ENCODE data around the gene AP5Z1. TPM values are rescaled to one million over a fixed set of nuclear protein-coding genes. Genes with fewer than 3 reads are reported as not detected.
A peak's percentile ranks its signal among the peaks of the same experiment; 100 is the strongest.

Gene AP5Z1
- total RNA-seq, 1 experiment from 2014 or later: 15.7 TPM

GRCh38 chr7:4820405-4820966 lies 45.1 kb downstream of the AP5Z1 start:
- DNase-seq (ENCODE audit: low read depth): no peak

DNA sequence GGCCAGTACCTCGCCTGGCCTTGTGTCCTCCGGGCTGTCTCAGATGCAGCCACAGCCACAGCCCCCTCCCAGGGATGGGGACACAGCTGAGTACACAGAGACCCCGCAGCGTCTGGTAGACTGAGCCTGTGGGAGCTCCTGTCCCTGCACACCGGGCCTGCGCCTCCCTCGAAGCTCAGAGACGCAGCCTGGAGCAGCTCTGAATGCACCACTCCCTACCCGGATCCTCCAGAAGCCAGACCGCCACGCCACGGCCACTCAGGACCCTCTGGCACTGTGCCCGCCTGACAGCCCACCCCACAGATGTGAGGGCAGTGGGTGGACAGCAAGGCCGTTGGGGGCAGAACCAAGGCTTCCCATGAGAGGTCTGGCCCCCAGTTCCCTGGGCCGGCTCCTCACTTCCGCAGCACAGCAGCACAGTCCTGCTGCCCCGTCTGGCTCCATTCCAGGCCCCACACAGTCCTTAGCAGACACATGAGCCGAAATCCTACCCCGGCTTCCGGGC lies 45.6 kb downstream of the AP5Z1 start:
- no peak for DNase-seq (ENCODE audit: low read depth)

DNA sequence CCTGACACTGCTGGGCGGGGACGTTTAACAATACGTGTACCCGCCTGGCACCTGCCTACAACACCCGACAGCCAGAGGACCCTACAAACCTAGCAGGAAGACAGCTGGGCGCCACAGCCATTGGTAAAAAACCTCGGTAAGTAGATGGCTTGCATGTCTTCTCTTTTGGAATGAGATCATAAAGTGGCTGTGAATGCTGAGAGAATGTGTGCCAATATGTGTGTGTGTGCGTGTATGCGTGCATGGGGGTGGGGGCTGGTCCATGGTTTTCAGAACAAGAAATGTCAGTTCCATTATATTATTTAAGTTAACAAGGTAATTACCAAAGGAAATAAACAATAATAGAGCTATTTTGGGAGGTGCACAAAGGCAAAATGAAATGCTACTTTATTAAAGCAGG lies 47.3 kb downstream of the AP5Z1 start:
- DNase-seq (ENCODE audit: low read depth): no peak

- DNase-seq (ENCODE audit: low read depth): no peak
Observed at GRCh38 chr7:4823441-4824119, 48.2 kb downstream of the AP5Z1 start.

DNA sequence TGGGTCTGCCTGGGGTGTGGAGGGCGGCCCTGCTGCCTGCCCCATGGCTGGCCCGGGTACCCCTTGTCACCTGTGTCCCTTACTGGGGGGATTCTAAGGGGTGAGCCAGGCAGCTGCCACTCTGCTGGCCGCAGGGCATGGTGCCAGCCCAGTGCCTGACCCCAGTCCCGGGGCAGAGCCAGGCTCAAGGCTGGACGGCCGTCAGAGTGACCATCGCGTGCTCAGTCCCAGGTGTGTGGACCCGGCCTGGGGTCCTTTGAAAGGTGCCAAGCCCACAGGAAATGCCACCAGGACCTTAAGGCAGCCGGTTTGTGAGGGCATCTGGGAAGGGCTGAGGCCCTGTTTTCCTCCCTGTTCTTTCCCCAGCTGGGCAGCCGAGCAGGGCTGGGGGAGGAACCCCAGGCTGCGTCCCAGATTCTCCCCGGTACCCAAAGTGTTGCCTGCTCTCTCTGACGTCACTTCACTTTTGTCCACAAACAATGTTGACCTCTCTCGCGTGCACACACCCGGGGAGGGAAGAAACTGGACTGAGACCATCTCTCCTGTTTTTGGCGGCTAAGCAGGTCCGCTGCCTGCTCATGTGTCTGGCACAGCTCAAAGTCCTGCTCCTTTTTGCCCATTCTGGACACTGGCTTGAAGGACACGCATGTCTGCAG lies 48.8 kb downstream of the AP5Z1 start:
- DNase-seq (ENCODE audit: low read depth): no peak

- DNase-seq (ENCODE audit: low read depth): no peak
Observed at GRCh38 chr7:4825081-4825480, 49.7 kb downstream of the AP5Z1 start.

GRCh38 chr7:4828720-4829383 lies 53.4 kb downstream of the AP5Z1 start:
- no peak for DNase-seq (ENCODE audit: low read depth)

GRCh38 chr7:4830176-4830575 lies 54.8 kb downstream of the AP5Z1 start:
- DNase-seq (ENCODE audit: low read depth): peak; percentile 31

- DNase-seq (ENCODE audit: low read depth): no peak
Observed at GRCh38 chr7:4831723-4832495, 56.5 kb downstream of the AP5Z1 start.

DNA sequence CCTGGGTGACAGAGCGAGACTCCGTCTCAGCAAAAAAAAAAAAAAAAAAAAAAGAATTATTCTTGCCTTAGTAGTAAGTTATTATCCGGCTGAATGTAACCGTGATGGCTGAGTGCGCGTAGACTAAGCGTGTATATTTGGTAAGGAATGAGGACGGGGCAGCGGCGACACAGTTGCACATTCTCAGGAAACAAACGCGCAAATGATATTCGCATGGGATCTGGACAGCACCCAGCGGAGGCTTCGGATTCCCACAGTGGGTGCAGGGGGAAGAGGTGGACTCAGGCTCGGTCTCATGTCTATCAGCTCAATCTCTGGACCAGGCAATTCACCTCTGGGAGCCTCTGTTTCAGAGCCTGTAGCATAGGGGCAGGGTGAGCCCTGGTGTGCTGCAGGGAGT lies 57.3 kb downstream of the AP5Z1 start:
- DNase-seq (ENCODE audit: low read depth): no peak

GRCh38 chr7:4833176-4833575 lies 57.8 kb downstream of the AP5Z1 start:
- no peak for DNase-seq (ENCODE audit: low read depth)

- no peak for DNase-seq (ENCODE audit: low read depth)
Observed at GRCh38 chr7:4833691-4834600, 58.5 kb downstream of the AP5Z1 start.

- no peak for DNase-seq (ENCODE audit: low read depth)
Observed at GRCh38 chr7:4834601-4835397, 59.4 kb downstream of the AP5Z1 start.

GRCh38 chr7:4835398-4836205 lies 60.2 kb downstream of the AP5Z1 start:
- no peak for DNase-seq (ENCODE audit: low read depth)

DNA sequence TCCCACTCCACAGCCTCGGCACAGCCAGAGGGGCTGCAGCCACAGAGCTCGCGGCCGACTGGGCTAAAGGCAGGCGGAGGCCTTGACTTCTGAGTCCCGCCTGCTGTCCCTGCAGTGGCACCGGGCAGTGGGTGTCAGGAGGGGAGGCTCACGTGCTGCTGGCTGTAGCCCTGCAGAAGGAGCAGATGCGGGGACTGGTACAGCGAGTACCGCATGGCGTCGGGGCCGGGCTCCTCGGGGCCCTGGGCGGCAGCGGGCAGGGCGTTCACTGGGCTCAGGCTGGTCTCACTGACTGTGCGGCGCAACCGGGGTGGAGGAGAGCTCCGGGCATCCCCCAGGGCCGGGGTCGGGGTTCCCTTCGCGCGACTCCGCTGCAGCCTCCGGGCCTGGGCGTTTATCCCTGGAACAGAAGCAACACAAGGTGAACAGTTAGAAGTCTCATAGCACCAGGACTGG lies 60.8 kb downstream of the AP5Z1 start:
- no peak for DNase-seq (ENCODE audit: low read depth)

DNA sequence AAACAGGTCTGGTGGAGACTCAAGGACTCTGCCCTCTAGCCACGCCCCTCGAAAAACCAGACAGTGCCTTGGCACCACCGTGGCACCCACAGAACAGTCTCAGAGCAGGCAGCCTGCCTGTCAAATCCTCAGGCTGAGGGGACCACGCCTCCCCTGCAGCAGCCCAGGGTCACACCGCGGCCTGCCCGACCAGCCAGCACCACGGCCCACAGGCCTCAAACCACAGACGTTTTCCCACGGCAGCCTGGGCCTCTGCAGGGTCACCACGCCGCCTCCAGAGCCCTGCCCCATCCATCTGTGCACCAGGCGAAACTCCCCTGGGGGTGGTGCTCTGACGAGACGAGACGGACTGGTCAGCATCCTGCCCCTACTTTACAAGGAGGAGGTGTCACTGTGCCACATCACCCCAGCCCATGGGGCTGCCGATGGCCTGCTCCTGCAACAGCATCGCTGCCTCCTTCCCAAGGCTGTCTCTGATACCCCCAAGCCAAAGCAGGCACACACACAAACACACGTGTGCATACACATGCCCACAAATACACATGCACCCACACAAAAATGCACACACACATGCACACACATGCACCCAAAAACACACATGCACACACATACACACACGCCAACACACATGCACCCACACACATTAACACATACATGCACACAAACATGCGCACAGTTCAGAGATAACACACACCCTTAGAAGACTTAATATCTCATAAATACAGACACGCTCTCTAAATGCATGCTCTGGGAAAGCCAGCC lies 61.8 kb downstream of the AP5Z1 start:
- DNase-seq (ENCODE audit: low read depth): no peak

DNA sequence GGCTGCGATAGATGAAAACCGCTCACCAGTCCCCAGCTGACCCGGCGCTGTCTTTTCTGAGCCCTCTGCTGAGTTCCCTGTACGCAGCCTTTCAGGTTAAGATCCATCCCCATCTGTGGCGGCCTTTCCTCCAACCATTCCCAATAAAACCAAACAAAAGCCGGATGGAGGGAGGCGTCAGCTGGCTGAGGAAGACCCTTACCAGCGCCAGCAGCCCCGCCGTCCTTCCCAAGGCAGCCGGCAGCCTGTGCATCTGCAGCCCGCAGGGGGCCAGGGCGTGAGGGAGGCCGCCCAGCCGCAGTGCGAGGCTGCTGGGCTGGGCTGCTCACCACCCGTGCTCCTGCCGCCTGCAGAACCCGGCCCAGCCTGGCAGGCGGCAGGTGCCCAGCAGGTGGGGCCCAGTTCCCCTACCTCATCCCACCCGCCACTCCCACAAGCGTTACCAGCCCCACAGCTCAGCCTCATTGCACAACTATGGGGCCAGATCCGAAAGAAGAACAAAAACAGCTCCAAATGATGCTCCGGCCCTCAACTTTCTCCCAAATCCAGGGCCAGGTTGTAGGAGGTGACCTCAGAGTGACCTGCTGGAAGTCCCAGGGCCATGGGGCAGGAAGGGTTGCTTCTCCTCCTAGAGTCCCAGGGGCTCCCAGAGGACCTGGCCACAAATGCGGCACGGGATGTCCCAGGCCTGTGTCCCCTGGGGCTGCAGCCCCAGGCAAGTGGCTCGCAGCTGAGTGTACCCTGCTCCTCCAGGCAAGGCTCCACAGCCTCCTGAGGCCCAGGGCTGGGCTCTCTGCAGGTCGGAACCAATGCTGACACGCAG lies 62.6 kb downstream of the AP5Z1 start:
- DNase-seq (ENCODE audit: low read depth): no peak
